DOHH2 (cell line): ENCODE data around the gene NIN.
"Not testable (repeated sequence)": the region's sequence is repeated elsewhere in the genome, so short reads cannot be mapped to it uniquely, and the experiment has no call there.

Source experiments
- H3F3A ChIP-seq: fragments of 200-600 bp; sonication (generic), shearing (Covaris generic); 2 replicates; pipeline ENCODE4 v1.6.0; 2016; ENCODE audit warnings: antibody characterized with exemption, mild to moderate bottlenecking; ENCODE audit not compliant: control insufficient read depth, insufficient read depth
- H3K27ac ChIP-seq: fragments of 200-600 bp; sonication (generic); 2 replicates; pipeline ENCODE4 v1.5.1; 2014; ENCODE audit warnings: low read depth, mild to moderate bottlenecking, low read length, moderate library complexity
- H3K27me3 ChIP-seq: fragments of 200-600 bp; sonication (generic); 2 replicates; pipeline ENCODE4 v1.6.1; 2014; ENCODE audit warnings: mild to moderate bottlenecking, low read length, mixed read lengths; ENCODE audit not compliant: control insufficient read depth
- H3K36me3 ChIP-seq: fragments of 200-600 bp; sonication (generic); 2 replicates; pipeline ENCODE4 v1.6.1; 2014; ENCODE audit warnings: mild to moderate bottlenecking, low read length, moderate library complexity, mixed read lengths; ENCODE audit not compliant: control insufficient read depth
- H3K4me1 ChIP-seq: fragments of 200-600 bp; sonication (generic); 2 replicates; pipeline ENCODE4 v1.6.1; 2014; ENCODE audit warnings: mild to moderate bottlenecking, low read length, mixed read lengths; ENCODE audit not compliant: control insufficient read depth
- H3K4me2 ChIP-seq: fragments of 200-600 bp; sonication (generic); 2 replicates; pipeline ENCODE4 v1.6.0; 2014; ENCODE audit warnings: mild to moderate bottlenecking, low read length, moderate library complexity
- H3K4me3 ChIP-seq: fragments of 200-600 bp; sonication (generic); 2 replicates; pipeline ENCODE4 v1.5.1; 2014; ENCODE audit warnings: mild to moderate bottlenecking, low read length, mixed read lengths
- H3K79me2 ChIP-seq: fragments of 200-600 bp; sonication (generic); 2 replicates; pipeline ENCODE4 v1.6.1; 2014; ENCODE audit warnings: mild to moderate bottlenecking, low read length, mixed read lengths; ENCODE audit not compliant: control insufficient read depth
- H3K9me2 ChIP-seq: fragments of 200-600 bp; sonication (generic); replicated peaks from 2 replicates; pipeline ENCODE4 v1.6.1; 2014; ENCODE audit warnings: mild to moderate bottlenecking, low read length, mixed read lengths; ENCODE audit not compliant: control insufficient read depth
- H3K9me3 ChIP-seq: fragments of 200-600 bp; sonication (generic); 2 replicates; pipeline ENCODE4 v1.6.1; 2014; ENCODE audit warnings: antibody characterized with exemption, low read length, mixed read lengths; ENCODE audit not compliant: control insufficient read depth, insufficient read depth
- H4K20me1 ChIP-seq: fragments of 200-600 bp; sonication (generic); 2 replicates; pipeline ENCODE4 v1.6.0; 2014; ENCODE audit warnings: low read depth, mild to moderate bottlenecking, antibody characterized with exemption, low read length, moderate library complexity; ENCODE audit not compliant: control insufficient read depth, insufficient read depth
- EZH2phosphoT487 ChIP-seq: fragments of 200-600 bp; sonication (generic); IDR thresholded peaks from 2 replicates; pipeline ENCODE4 v1.6.1; 2017; ENCODE audit warnings: borderline replicate concordance, mild to moderate bottlenecking, antibody characterized with exemption, low read length, moderate library complexity, mixed read lengths
- TF ChIP-seq, protein P1 (sequence below): fragments of 200-600 bp; sonication (generic); IDR thresholded peaks from one replicate; pipeline ENCODE4 v1.5.1; 2014; ENCODE audit warnings: antibody characterized with exemption, mild to moderate bottlenecking, low read depth, low read length; ENCODE audit not compliant: poor library complexity, severe bottlenecking

The NIN gene

DNA sequence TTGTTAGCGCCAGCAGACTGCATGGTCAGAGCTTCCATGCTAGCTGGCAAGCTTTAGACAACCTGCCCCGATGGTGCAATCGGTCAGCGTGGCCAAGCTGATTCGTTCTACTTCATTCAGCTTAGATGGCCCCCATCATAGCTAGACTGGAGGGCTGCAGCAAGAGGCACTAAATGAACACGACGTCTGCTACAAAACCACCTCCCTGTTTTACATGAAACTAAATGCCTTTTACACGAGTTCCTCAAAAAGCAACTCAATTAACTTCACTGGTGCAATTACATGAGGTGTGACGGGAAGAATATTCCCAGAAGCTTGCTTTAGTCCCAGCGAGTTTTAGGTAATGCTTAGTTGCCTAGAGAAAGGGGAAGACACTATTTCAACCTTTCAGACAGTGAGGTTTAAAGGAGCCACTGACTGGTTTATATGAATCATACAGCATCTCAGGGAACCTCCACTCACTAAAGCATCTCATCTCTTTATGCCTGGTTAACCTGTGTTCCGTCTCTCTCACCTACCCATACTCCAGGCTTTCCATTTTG lies 8.4 kb downstream of the NIN start:
- H3K9me3 ChIP-seq, result no peaks in the 10 kb centered on the region
- no peaks in the 10 kb centered on the region for H3K27me3 ChIP-seq
- peaks cover 65% of the 10 kb centered on the region for H3K36me3 ChIP-seq
- peaks cover 97% of the 10 kb centered on the region for H3K79me2 ChIP-seq
- peak overlapping the region; percentile 74 for H3K4me3 ChIP-seq
- H4K20me1 ChIP-seq, result peaks cover 8% of the 10 kb centered on the region
- no peaks in the 10 kb centered on the region for H3K9me2 ChIP-seq
- peak overlapping the region; percentile 99 for H3K4me2 ChIP-seq
- TF ChIP-seq, protein P1, sequence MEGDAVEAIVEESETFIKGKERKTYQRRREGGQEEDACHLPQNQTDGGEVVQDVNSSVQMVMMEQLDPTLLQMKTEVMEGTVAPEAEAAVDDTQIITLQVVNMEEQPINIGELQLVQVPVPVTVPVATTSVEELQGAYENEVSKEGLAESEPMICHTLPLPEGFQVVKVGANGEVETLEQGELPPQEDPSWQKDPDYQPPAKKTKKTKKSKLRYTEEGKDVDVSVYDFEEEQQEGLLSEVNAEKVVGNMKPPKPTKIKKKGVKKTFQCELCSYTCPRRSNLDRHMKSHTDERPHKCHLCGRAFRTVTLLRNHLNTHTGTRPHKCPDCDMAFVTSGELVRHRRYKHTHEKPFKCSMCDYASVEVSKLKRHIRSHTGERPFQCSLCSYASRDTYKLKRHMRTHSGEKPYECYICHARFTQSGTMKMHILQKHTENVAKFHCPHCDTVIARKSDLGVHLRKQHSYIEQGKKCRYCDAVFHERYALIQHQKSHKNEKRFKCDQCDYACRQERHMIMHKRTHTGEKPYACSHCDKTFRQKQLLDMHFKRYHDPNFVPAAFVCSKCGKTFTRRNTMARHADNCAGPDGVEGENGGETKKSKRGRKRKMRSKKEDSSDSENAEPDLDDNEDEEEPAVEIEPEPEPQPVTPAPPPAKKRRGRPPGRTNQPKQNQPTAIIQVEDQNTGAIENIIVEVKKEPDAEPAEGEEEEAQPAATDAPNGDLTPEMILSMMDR, result no peak
- no peak for TF ChIP-seq EZH2phosphoT487
- H3F3A ChIP-seq, result peaks cover 22% of the 10 kb centered on the region
- peaks cover 89% of the 10 kb centered on the region for H3K4me1 ChIP-seq
- peak overlapping the region; percentile 82 for H3K27ac ChIP-seq

DNA sequence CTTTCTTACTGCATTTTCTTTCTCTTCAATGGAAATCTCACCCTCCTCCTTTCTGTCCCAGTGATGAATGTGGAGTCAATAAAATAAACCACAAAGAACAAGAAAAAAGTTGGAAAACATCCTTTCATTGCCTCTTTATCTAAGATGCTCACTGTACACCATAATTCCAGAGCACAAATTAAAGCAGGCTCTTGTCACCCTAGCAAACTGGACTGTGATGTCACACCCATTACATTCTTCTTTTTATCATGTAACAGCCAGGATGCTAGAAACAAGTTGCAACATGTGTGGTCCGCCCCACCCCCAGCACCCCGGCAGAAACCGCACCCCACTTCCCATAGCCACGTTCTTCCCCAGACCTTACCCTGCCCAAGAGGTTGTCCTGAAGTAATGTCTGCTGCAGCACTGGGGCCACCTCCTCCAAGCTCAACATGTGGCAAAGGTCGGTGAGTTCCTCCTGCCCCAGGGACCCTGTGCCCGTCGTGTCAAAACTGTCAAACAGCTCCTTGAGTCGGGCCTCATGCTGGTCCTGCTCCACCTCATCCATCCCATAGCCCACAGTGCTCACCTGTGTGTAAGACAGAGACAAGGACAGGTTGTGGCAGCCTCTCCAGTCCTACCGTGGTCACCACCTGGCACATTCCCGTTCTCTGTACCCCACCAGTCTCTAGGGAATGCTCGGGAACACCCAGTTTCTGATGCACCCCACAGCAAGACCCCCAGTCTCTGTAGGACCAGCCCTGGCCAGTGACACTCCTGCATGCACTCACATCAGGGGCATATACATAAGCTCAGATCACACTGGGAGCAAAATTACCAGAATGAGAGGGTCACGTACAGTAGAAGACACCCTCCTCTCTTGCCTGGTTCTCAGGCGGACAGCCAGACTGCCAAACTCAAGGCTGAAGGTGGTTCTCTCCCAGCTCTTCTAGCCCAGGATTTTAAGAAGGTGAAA lies 9.2 kb downstream of the NIN start:
- Histone ChIP-seq H4K20me1 (peaks cover 8% of the 10 kb centered on the region), H3K36me3 (peaks cover 63% of the 10 kb centered on the region), H3K79me2 (peaks cover 95% of the 10 kb centered on the region), H3K4me2 (peak overlapping the region; percentile 99), H3K4me3 (peak overlapping the region; percentile 74), H3K9me3 (no peaks in the 10 kb centered on the region), H3K4me1 (peaks cover 92% of the 10 kb centered on the region), H3K27me3 (no peaks in the 10 kb centered on the region), H3K27ac (peak overlapping the region; percentile 82), H3F3A (peaks cover 28% of the 10 kb centered on the region), H3K9me2 (no peaks in the 10 kb centered on the region)
- TF ChIP-seq, protein P1, result no peak
- TF ChIP-seq EZH2phosphoT487, result no peak

DNA sequence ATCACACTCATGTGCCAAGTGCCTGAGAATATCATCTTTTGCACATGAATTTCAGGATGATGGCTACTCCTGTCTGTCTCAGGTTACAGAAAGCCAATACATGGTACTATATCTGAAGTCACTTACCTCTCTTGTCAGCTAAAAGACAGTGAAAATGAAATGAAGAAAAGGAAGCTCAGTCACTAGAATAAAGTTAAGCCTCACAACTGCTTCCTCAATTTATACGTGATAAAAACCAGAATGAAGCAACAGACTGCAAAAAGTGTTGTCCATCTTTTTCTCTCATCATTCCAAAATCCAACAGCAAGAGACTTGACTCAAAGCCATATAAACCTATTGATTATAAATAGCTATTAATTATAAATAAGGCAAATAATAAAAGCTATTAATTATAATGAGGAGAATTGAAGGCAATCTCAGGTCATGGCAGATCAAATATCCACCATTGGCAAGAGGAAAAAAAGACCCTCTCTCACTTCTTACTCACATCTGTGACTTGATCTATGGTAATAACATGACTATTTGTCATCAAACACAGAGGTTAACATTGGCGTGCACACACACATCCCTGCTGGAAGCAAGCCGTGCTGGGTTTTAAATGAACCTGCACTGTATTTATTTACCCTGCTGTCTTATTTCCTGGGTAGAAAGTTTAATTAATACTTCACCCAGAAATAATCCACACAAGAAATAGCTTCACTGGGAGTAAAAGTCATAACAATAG lies 10.0 kb downstream of the NIN start:
- Histone ChIP-seq H3F3A (peaks cover 27% of the 10 kb centered on the region), H3K9me2 (no peaks in the 10 kb centered on the region), H3K27ac (peak overlapping the region; percentile 8; the same call in 1 of the 2 replicates), H3K27me3 (no peaks in the 10 kb centered on the region), H3K79me2 (peaks cover 95% of the 10 kb centered on the region), H3K4me2 (peak overlapping the region; percentile 99), H3K4me1 (peaks cover 92% of the 10 kb centered on the region), H4K20me1 (peaks cover 8% of the 10 kb centered on the region), H3K9me3 (no peaks in the 10 kb centered on the region), H3K36me3 (peaks cover 63% of the 10 kb centered on the region), H3K4me3 (peak overlapping the region; percentile 74)
- TF ChIP-seq EZH2phosphoT487, result no peak
- TF ChIP-seq, protein P1, result no peak

DNA sequence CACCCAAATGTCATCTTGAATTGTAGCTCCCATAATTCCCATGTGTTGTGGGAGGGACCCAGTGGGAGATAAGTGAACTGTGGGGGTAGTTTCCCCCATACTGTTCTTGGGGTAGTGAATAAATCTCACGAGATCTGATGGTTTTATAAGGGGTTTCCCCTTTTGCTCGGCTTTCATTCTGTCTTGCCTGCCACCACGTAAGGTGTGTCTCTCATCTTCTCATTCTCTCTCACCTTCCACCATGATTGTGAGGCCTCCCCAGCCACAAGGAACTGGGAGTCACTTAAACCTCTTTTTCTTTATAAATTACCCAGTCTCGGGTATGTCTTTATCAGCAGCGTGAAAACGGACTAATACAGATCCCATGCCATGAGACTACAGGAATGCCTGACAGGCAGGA lies 11.7 kb downstream of the NIN start:
- Histone ChIP-seq H3K4me1 (peaks cover 88% of the 10 kb centered on the region), H3F3A (peaks cover 17% of the 10 kb centered on the region), H3K79me2 (peaks cover 95% of the 10 kb centered on the region), H3K36me3 (peaks cover 74% of the 10 kb centered on the region)
- not testable (repeated sequence) for H3K27me3 ChIP-seq, H3K9me2 ChIP-seq, H4K20me1 ChIP-seq, H3K4me2 ChIP-seq, H3K27ac ChIP-seq, H3K4me3 ChIP-seq, H3K9me3 ChIP-seq
